ENCODE results near the gene POU2AF1.

DNA sequence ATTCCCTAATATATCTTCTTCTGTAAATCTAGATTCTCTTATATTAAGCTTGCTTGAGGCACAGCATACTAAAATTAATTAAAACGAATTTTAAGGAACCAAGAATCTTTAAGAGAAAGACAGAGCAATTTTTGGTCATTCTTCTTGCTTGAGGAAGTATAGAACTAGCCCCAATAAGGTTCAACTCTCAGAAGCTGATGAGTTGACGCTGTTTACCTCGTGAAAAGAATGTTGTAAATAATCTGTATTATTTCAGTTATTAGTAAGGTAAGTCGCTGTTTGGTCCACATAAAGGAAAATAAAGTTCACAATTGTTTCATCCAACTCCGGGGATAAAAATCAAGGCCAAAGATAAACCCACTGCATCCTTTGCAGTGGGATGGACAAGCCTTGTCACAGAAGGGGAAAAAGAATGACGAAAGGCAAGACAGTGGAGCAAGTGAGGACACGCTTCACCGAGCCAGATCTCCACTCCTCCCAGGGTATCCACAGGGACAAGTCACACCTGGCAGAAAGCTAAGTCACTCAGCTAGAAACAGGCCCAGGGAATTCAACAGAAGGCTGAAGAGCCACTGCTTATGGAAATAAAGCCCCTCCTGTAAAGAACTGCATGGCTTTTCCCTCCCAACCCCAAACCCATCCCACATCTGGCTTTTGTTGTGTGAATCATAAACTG lies 752 bp downstream of the POU2AF1 start:
- TF ChIP-seq, protein P1, sequence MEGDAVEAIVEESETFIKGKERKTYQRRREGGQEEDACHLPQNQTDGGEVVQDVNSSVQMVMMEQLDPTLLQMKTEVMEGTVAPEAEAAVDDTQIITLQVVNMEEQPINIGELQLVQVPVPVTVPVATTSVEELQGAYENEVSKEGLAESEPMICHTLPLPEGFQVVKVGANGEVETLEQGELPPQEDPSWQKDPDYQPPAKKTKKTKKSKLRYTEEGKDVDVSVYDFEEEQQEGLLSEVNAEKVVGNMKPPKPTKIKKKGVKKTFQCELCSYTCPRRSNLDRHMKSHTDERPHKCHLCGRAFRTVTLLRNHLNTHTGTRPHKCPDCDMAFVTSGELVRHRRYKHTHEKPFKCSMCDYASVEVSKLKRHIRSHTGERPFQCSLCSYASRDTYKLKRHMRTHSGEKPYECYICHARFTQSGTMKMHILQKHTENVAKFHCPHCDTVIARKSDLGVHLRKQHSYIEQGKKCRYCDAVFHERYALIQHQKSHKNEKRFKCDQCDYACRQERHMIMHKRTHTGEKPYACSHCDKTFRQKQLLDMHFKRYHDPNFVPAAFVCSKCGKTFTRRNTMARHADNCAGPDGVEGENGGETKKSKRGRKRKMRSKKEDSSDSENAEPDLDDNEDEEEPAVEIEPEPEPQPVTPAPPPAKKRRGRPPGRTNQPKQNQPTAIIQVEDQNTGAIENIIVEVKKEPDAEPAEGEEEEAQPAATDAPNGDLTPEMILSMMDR (IDR thresholded peaks at IDR 0.05): no peak
- TF ChIP-seq POLR2AphosphoS5 (IDR thresholded peaks at IDR 0.05) (no peak), POLR2A (IDR thresholded peaks at IDR 0.05; ENCODE audit: low read depth) (no peak), EP300 (IDR thresholded peaks at IDR 0.05) (no peak)
